Measurements from ENCODE around the gene IL17D. TPM values are rescaled to one million over a fixed set of nuclear protein-coding genes. Genes with fewer than 3 reads are reported as not detected.

IL17D gene
- polyA plus RNA-seq, 1 donor = 34.0 TPM

GRCh38 chr13:20706661-20707060 lies 3.2 kb downstream of the IL17D start:
- Histone ChIP-seq H3K4me3 (ENCODE audit: low read length) (no peak overlapping the region), H3K27ac (ENCODE audit: low read length) (no peak overlapping the region), H3K4me1 (ENCODE audit: control insufficient read depth, insufficient read depth, low read length) (peaks cover 7% of the 10 kb centered on the region), H3K27me3 (ENCODE audit: control insufficient read depth, insufficient read depth, low read length) (no peaks in the 10 kb centered on the region), H3K36me3 (ENCODE audit: control insufficient read depth, insufficient read depth, low read length) (no peaks in the 10 kb centered on the region), H3K9me3 (ENCODE audit: control insufficient read depth, low read depth, low read length) (no peaks in the 10 kb centered on the region)
- no CpG with 5 or more reads among the region's 5 CpGs for WGBS (ENCODE audit: insufficient coverage, low lambda C conversion rate)
- no peak for DNase-seq

- no peak for DNase-seq
- H3K27me3 ChIP-seq (ENCODE audit: control insufficient read depth, insufficient read depth, low read length) = peaks cover 2% of the 10 kb centered on the region
- no peaks in the 10 kb centered on the region for H3K36me3 ChIP-seq (ENCODE audit: control insufficient read depth, insufficient read depth, low read length)
- H3K4me1 ChIP-seq (ENCODE audit: control insufficient read depth, insufficient read depth, low read length) = peaks cover 2% of the 10 kb centered on the region
- no peak overlapping the region for H3K4me3 ChIP-seq (ENCODE audit: low read length)
- H3K9me3 ChIP-seq (ENCODE audit: control insufficient read depth, low read depth, low read length) = no peaks in the 10 kb centered on the region
- no CpG with 5 or more reads among the region's 2 CpGs for WGBS (ENCODE audit: insufficient coverage, low lambda C conversion rate)
- no peak overlapping the region for H3K27ac ChIP-seq (ENCODE audit: low read length)
Observed at GRCh38 chr13:20708216-20708615, 4.7 kb downstream of the IL17D start.

GRCh38 chr13:20709369-20709768 lies 5.9 kb downstream of the IL17D start:
- Histone ChIP-seq H3K36me3 (ENCODE audit: control insufficient read depth, insufficient read depth, low read length) (no peaks in the 10 kb centered on the region), H3K4me3 (ENCODE audit: low read length) (no peak overlapping the region), H3K4me1 (ENCODE audit: control insufficient read depth, insufficient read depth, low read length) (peaks cover 2% of the 10 kb centered on the region), H3K27me3 (ENCODE audit: control insufficient read depth, insufficient read depth, low read length) (peaks cover 9% of the 10 kb centered on the region), H3K27ac (ENCODE audit: low read length) (no peak overlapping the region), H3K9me3 (ENCODE audit: control insufficient read depth, low read depth, low read length) (no peaks in the 10 kb centered on the region)
- WGBS (ENCODE audit: insufficient coverage, low lambda C conversion rate) = no CpG with 5 or more reads among the region's 8 CpGs
- DNase-seq = no peak

- Histone ChIP-seq H3K9me3 (ENCODE audit: control insufficient read depth, low read depth, low read length) (no peaks in the 10 kb centered on the region), H3K4me3 (ENCODE audit: low read length) (no peak overlapping the region), H3K27me3 (ENCODE audit: control insufficient read depth, insufficient read depth, low read length) (peaks cover 10% of the 10 kb centered on the region), H3K36me3 (ENCODE audit: control insufficient read depth, insufficient read depth, low read length) (no peaks in the 10 kb centered on the region), H3K27ac (ENCODE audit: low read length) (no peak overlapping the region), H3K4me1 (ENCODE audit: control insufficient read depth, insufficient read depth, low read length) (no peaks in the 10 kb centered on the region)
- no CpG with 5 or more reads among the region's 4 CpGs for WGBS (ENCODE audit: insufficient coverage, low lambda C conversion rate)
- no peak for DNase-seq
Observed at GRCh38 chr13:20709782-20710181, 6.3 kb downstream of the IL17D start.

GRCh38 chr13:20711301-20712044 lies 8.0 kb downstream of the IL17D start:
- WGBS (ENCODE audit: insufficient coverage, low lambda C conversion rate) = no CpG with 5 or more reads among the region's 13 CpGs
- DNase-seq = no peak
- no peaks in the 10 kb centered on the region for H3K36me3 ChIP-seq (ENCODE audit: control insufficient read depth, insufficient read depth, low read length)
- no peaks in the 10 kb centered on the region for H3K9me3 ChIP-seq (ENCODE audit: control insufficient read depth, low read depth, low read length)
- H3K4me3 ChIP-seq (ENCODE audit: low read length) = no peak overlapping the region
- no peaks in the 10 kb centered on the region for H3K4me1 ChIP-seq (ENCODE audit: control insufficient read depth, insufficient read depth, low read length)
- H3K27me3 ChIP-seq (ENCODE audit: control insufficient read depth, insufficient read depth, low read length) = peaks cover 10% of the 10 kb centered on the region
- H3K27ac ChIP-seq (ENCODE audit: low read length) = no peak overlapping the region

GRCh38 chr13:20713014-20713376 lies 9.5 kb downstream of the IL17D start:
- no peaks in the 10 kb centered on the region for H3K4me1 ChIP-seq (ENCODE audit: control insufficient read depth, insufficient read depth, low read length)
- no peak for DNase-seq
- H3K27ac ChIP-seq (ENCODE audit: low read length) = no peak overlapping the region
- 41% methylated on average over 4 of the region's 11 CpGs for WGBS (ENCODE audit: insufficient coverage, low lambda C conversion rate)
- H3K27me3 ChIP-seq (ENCODE audit: control insufficient read depth, insufficient read depth, low read length) = peaks cover 10% of the 10 kb centered on the region
- no peak overlapping the region for H3K4me3 ChIP-seq (ENCODE audit: low read length)
- no peaks in the 10 kb centered on the region for H3K36me3 ChIP-seq (ENCODE audit: control insufficient read depth, insufficient read depth, low read length)
- H3K9me3 ChIP-seq (ENCODE audit: control insufficient read depth, low read depth, low read length) = no peaks in the 10 kb centered on the region

- Histone ChIP-seq H3K9me3 (ENCODE audit: control insufficient read depth, low read depth, low read length) (no peaks in the 10 kb centered on the region), H3K4me1 (ENCODE audit: control insufficient read depth, insufficient read depth, low read length) (no peaks in the 10 kb centered on the region), H3K27me3 (ENCODE audit: control insufficient read depth, insufficient read depth, low read length) (peaks cover 10% of the 10 kb centered on the region), H3K27ac (ENCODE audit: low read length) (no peak overlapping the region), H3K4me3 (ENCODE audit: low read length) (no peak overlapping the region), H3K36me3 (ENCODE audit: control insufficient read depth, insufficient read depth, low read length) (no peaks in the 10 kb centered on the region)
- WGBS (ENCODE audit: insufficient coverage, low lambda C conversion rate) = no CpG with 5 or more reads among the region's 11 CpGs
- no peak for DNase-seq
Observed at GRCh38 chr13:20713751-20714150, 10.3 kb downstream of the IL17D start.

GRCh38 chr13:20714161-20714560 lies 10.7 kb downstream of the IL17D start:
- no peak overlapping the region for H3K4me3 ChIP-seq (ENCODE audit: low read length)
- no peak for DNase-seq
- no peaks in the 10 kb centered on the region for H3K4me1 ChIP-seq (ENCODE audit: control insufficient read depth, insufficient read depth, low read length)
- WGBS (ENCODE audit: insufficient coverage, low lambda C conversion rate) = 20% methylated on average over 1 of the region's 8 CpGs
- no peak overlapping the region for H3K27ac ChIP-seq (ENCODE audit: low read length)
- peaks cover 10% of the 10 kb centered on the region for H3K27me3 ChIP-seq (ENCODE audit: control insufficient read depth, insufficient read depth, low read length)
- no peaks in the 10 kb centered on the region for H3K36me3 ChIP-seq (ENCODE audit: control insufficient read depth, insufficient read depth, low read length)
- no peaks in the 10 kb centered on the region for H3K9me3 ChIP-seq (ENCODE audit: control insufficient read depth, low read depth, low read length)

- H3K4me1 ChIP-seq (ENCODE audit: control insufficient read depth, insufficient read depth, low read length) = no peaks in the 10 kb centered on the region
- H3K27ac ChIP-seq (ENCODE audit: low read length) = no peak overlapping the region
- peaks cover 10% of the 10 kb centered on the region for H3K27me3 ChIP-seq (ENCODE audit: control insufficient read depth, insufficient read depth, low read length)
- H3K36me3 ChIP-seq (ENCODE audit: control insufficient read depth, insufficient read depth, low read length) = no peaks in the 10 kb centered on the region
- no peaks in the 10 kb centered on the region for H3K9me3 ChIP-seq (ENCODE audit: control insufficient read depth, low read depth, low read length)
- DNase-seq = peak in 1 of 2 donors; percentile 23
- no peak overlapping the region for H3K4me3 ChIP-seq (ENCODE audit: low read length)
- no CpG with 5 or more reads among the region's 9 CpGs for WGBS (ENCODE audit: insufficient coverage, low lambda C conversion rate)
Observed at GRCh38 chr13:20714563-20715329, 11.2 kb downstream of the IL17D start.

GRCh38 chr13:20715330-20715712 lies 11.8 kb downstream of the IL17D start:
- H3K27ac ChIP-seq (ENCODE audit: low read length) = no peak overlapping the region
- no CpG with 5 or more reads among the region's 6 CpGs for WGBS (ENCODE audit: insufficient coverage, low lambda C conversion rate)
- DNase-seq = no peak

More at GRCh38 chr13:20715330-20715712, 11.8 kb downstream of the IL17D start:
- H3K27me3 ChIP-seq (ENCODE audit: control insufficient read depth, insufficient read depth, low read length) = peaks cover 13% of the 10 kb centered on the region
- no peaks in the 10 kb centered on the region for H3K36me3 ChIP-seq (ENCODE audit: control insufficient read depth, insufficient read depth, low read length)
- H3K4me1 ChIP-seq (ENCODE audit: control insufficient read depth, insufficient read depth, low read length) = no peaks in the 10 kb centered on the region
- no peaks in the 10 kb centered on the region for H3K9me3 ChIP-seq (ENCODE audit: control insufficient read depth, low read depth, low read length)
- H3K4me3 ChIP-seq (ENCODE audit: low read length) = no peak overlapping the region

All from large intestine (tissue), 3 donors.